GM10248 (cell line): ENCODE data around the gene CLCN7.

ENCODE experiments used
- CTCF ChIA-PET: fragments of 300-600 bp; sonication (Branson Sonifier 250); formaldehyde crosslinking; extraction: SDS; loops from one replicate; lab custom pipeline; 2021; ENCODE audit warnings: antibody characterized with exemption; lab: Yijun Ruan, JAX
- POLR2A ChIA-PET: fragments of 350-650 bp; sonication (Branson Sonifier 250); formaldehyde crosslinking; extraction: SDS; loops from one replicate; lab custom pipeline; 2020; ENCODE audit warnings: antibody characterized with exemption; lab: Yijun Ruan, JAX
- DNase-seq: peaks from one replicate; pipeline ENCODE4 v3.0.0; 2012; ENCODE audit errors: extremely low spot score
- TF ChIP-seq, protein P1 (sequence below): IDR thresholded peaks from 2 replicates; pipeline ENCODE4 v1.5.1; 2012; ENCODE audit warnings: mild to moderate bottlenecking, low read depth; ENCODE audit errors: extremely low read depth, missing control alignments, control extremely low read depth

Gene CLCN7

DNA sequence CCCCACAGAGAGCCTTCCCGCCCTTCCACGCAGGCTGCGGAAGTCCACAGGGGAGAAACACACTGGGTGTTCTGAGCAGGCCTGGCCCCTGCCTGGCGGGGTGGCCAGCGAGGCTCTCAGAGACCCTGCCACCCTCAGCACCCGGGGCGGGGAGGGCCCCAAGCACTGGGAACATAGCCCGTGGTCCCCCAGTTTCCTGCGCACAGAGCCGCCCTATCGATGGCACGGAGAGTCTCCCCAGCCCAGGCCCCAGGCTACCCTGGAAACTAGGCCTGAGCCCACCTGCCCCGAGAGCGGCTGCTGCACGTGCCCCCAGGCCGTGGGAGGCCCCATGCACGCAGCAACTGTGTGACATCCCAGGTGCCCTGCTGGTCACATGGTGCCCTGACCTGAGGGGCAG, 20.3 kb downstream of the CLCN7 start:
- TF ChIP-seq, protein P1, sequence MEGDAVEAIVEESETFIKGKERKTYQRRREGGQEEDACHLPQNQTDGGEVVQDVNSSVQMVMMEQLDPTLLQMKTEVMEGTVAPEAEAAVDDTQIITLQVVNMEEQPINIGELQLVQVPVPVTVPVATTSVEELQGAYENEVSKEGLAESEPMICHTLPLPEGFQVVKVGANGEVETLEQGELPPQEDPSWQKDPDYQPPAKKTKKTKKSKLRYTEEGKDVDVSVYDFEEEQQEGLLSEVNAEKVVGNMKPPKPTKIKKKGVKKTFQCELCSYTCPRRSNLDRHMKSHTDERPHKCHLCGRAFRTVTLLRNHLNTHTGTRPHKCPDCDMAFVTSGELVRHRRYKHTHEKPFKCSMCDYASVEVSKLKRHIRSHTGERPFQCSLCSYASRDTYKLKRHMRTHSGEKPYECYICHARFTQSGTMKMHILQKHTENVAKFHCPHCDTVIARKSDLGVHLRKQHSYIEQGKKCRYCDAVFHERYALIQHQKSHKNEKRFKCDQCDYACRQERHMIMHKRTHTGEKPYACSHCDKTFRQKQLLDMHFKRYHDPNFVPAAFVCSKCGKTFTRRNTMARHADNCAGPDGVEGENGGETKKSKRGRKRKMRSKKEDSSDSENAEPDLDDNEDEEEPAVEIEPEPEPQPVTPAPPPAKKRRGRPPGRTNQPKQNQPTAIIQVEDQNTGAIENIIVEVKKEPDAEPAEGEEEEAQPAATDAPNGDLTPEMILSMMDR: no peak

DNA sequence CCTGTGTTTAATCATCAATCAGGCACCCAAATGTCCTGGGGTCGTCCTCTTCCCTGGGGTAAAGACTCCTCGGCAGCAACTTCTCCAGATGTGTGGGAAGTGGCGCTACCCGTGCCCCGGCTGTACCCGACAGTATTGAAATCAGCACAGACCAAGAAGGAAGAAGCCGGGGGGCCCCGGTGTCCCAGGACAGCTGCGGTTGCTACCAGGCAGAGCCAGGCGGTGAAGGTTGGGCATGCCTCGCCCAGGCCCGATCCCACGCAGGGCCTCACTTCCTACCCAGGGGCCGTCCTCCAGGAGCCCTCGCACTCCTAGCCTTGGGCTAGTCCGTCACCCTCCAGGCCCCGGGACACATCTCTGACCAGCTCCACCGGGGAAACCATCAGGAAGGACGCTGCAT, 21.5 kb downstream of the CLCN7 start:
- POLR2A ChIA-PET: no interaction called here
- CTCF ChIA-PET: interaction anchor here (1.4 kb wide), 1 partner anchor 10 kb away, joined by 5 read pairs; no protein-coding TSS in a partner anchor
- TF ChIP-seq, protein P1: no peak
- DNase-seq: no peak

More for the DNA sequence above, 20.3 kb downstream of the CLCN7 start:
- DNase-seq: no peak
- CTCF ChIA-PET: interaction anchor here (1.4 kb wide), 1 partner anchor 9 kb away, joined by 5 read pairs; no protein-coding TSS in a partner anchor
- POLR2A ChIA-PET: no interaction called here

DNA sequence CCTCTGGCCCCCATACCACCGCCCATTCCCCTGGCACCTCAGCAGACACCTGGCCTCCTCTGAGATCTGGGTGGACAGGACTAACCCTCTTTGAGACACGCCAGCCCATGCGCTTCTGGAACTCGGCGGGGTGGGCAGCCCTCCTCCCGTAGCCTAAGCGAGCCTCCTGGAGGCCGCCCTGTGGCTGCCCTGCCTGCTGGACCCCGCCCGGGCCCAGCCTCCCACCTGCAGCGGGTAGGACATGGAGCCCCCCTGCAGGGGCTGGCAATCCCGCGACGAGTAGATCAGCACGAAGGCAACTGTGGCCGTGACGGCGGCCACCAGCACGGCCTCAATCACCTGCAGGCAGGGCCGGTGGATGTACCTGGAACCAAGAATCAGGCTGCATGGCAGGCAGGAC, 22.3 kb downstream of the CLCN7 start:
- POLR2A ChIA-PET: no interaction called here
- CTCF ChIA-PET: no interaction called here
- TF ChIP-seq, protein P1: no peak
- no peak for DNase-seq

DNA sequence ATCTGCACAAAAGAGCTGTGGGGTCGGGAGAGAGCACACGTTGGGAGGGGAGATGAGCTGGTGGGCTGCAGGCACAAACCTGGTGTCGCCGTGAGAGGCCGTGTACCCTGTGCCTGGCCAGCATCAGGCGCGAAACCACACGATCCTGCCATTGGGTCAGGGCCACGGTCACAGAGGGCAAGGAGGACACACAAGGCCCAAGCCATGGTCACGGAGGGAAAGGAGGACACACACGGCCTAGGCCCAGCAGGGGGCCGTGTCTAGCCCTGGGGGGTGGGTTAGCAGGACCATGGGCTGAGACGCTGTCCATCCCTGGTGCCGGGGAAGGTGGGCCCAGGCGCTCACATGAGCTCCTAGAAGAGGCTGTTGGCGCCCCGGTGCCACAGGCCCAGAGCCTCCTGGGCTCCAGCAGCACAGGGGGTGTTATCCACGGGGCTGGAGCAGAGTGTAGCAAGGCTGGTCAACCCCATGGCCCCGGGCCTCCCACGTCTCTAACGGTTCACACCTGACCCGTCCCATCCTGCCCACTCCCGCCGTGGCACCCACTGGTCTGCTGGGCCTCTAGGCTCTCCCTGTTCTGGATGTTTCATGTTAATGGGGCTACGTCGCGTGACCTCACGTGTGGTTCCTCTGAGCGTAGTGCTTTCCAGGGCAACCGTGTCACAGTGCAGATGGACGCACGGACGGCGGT, 23.0 kb downstream of the CLCN7 start:
- ChIA-PET CTCF (no interaction called here), POLR2A (no interaction called here)
- DNase-seq: no peak
- TF ChIP-seq, protein P1: no peak

DNA sequence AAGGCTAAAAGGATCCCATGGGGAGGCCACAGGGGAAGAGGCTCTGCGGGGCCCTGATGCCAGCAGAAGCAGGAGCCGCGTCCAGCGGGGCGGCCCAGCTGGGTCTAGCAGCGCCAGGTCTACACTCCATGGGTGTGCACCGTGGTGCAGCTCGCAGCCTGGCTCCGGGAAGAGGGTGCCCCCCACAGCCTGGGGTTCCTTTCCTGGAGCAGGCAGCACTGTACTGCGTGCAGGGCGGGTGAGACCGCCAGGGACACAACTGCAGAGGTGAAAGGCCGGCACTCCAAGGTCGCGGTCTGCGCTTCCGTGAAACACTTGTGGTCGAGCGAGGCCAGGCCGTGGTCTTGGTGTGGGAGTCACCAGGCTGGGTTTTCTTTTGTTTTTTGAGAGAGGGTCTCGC, 24.0 kb downstream of the CLCN7 start:
- CTCF ChIA-PET: interaction anchor here (1.2 kb wide), 1 partner anchor 24 kb away, joined by 3 read pairs; no protein-coding TSS in a partner anchor
- POLR2A ChIA-PET: no interaction called here
- TF ChIP-seq, protein P1: no peak
- DNase-seq: no peak

DNA sequence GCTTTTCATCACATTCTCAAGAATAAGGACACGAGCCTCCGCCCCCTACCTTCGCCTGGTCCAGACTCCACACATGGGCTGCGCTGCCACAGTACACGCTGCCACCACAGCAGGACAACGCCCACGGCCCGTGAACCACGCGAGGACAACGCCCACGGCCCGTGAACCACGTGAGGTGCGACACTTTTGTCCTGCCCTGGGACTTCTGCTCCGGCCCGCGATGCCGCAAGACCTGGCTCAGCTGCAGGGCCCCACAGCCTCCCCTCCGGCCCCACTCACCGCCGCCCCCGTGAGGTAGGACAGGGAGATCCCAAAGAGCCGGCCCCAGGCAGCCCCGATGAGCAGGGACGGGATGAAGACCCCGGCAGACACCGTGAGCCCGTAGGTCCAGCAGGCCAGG, 24.6 kb downstream of the CLCN7 start:
- ChIA-PET POLR2A (no interaction called here), CTCF (interaction anchor here (1.2 kb wide), 1 partner anchor 23 kb away, joined by 3 read pairs; no protein-coding TSS in a partner anchor)
- TF ChIP-seq, protein P1: no peak
- no peak for DNase-seq
